Body of pancreas (tissue), 4 donors: ENCODE data around the gene PTH1R.

Source experiments
- CTCF ChIP-seq, 7 experiments: fragments of 450-650 bp in 4 of 7; fragments of 200-600 bp in 3 of 7; sonication (generic) in 3 of 7; IDR thresholded peaks; one replicate each; pipeline ENCODE4 v1.5.1; 2016 to 2019; ENCODE audit warnings: antibody characterized with exemption in 7 of 7
- POLR2A ChIP-seq, 3 donors: fragments of 450-650 bp; IDR thresholded peaks; one replicate each; pipeline ENCODE4 v1.6.1; 2016; ENCODE audit warnings: antibody characterized with exemption in 3 of 3, mild to moderate bottlenecking in 2 of 3

- no peak for TF ChIP-seq CTCF (IDR thresholded peaks at IDR 0.05)
- no peak for TF ChIP-seq POLR2A (IDR thresholded peaks at IDR 0.05)
These were observed 50.2 kb downstream of the PTH1R start for GRCh38 chr3:46927718-46928073.
